Measurements from ENCODE around the gene CCDC191.

- TF ChIP-seq CTCF (IDR thresholded peaks at IDR 0.05) (no peak), ZFX (IDR thresholded peaks at IDR 0.05; ENCODE audit: borderline replicate concordance) (no peak)
These were observed 87.3 kb downstream of the CCDC191 start for GRCh38 chr3:113968986-113969385.

Measured in 22Rv1 (cell line).